Lung (tissue), 12 donors: ENCODE data around the gene FCN3. TPM values are rescaled to one million over a fixed set of nuclear protein-coding genes. Genes with fewer than 3 reads are reported as not detected.

Source experiments
- ATAC-seq: fragments of 200-7000 bp; cut with Tn5 transposase; one replicate; pipeline ENCODE4 v1.9.1; 2020; ENCODE audit warnings: moderate number of reproducible peaks; ENCODE audit not compliant: insufficient read depth, low FRiP score
- DNase-seq, 3 donors: peaks; one replicate each; pipeline ENCODE4 v3.0.0-alpha.2; 2013 to 2017
- H3K27ac ChIP-seq, 2 donors: one replicate each; pipeline ENCODE4 v1.5.1; 2013; ENCODE audit warnings: mild to moderate bottlenecking in 2 of 2, moderate library complexity in 2 of 2, control low read depth in 1 of 2, inconsistent platforms in 1 of 2, low read depth in 1 of 2, low read length in 1 of 2
- H3K27me3 ChIP-seq, 3 donors: one replicate each; pipeline ENCODE4 v1.5.1; 2013; ENCODE audit warnings: low read length in 2 of 3; ENCODE audit not compliant: control insufficient read depth in 3 of 3, insufficient read depth in 3 of 3
- H3K36me3 ChIP-seq, 4 donors: one replicate each; pipeline ENCODE4 v1.5.1; 2013; ENCODE audit warnings: low read length in 4 of 4, mild to moderate bottlenecking in 1 of 4, moderate library complexity in 1 of 4; ENCODE audit not compliant: control insufficient read depth in 4 of 4, insufficient read depth in 4 of 4
- H3K4me1 ChIP-seq, 5 donors: one replicate each; pipeline ENCODE4 v1.5.1; 2013; ENCODE audit warnings: low read length in 5 of 5, mild to moderate bottlenecking in 2 of 5, moderate library complexity in 1 of 5; ENCODE audit not compliant: control insufficient read depth in 5 of 5, insufficient read depth in 5 of 5
- H3K4me3 ChIP-seq: one replicate; pipeline ENCODE4 v1.5.1; 2013; ENCODE audit warnings: mild to moderate bottlenecking, control low read depth, moderate library complexity
- H3K9ac ChIP-seq, 2 donors: one replicate each; pipeline ENCODE4 v1.5.1; 2013; ENCODE audit warnings: low read length in 2 of 2, control low read depth in 1 of 2; ENCODE audit not compliant: insufficient read depth in 1 of 2
- H3K9me3 ChIP-seq, 4 donors: one replicate each; pipeline ENCODE4 v1.5.1; 2013; ENCODE audit warnings: low read length in 3 of 4, mild to moderate bottlenecking in 1 of 4, moderate library complexity in 1 of 4; ENCODE audit not compliant: control insufficient read depth in 4 of 4, insufficient read depth in 3 of 4
- WGBS, 2 donors: extraction: QIAGEN DNeasy Blood & Tissue Kit; methylation state at CpG; one replicate each; pipeline ENCODE4 v1.1.7; 2013; 5-methylcytosine and 5-hydroxymethylcytosine counted together
- polyA plus RNA-seq, 2 donors: library from polyadenylated mRNA; stranded (reverse); fragments of 200-250 nt; gene quantifications; one replicate each; pipeline ENCODE4 v1.2.1, GENCODE V29; 2013
- total RNA-seq, 2 donors: library from RNA; depleted of rRNA in 1 of 2; stranded (reverse); fragments of >200 nt in 1 of 2; gene quantifications; one replicate each; pipeline ENCODE4 v1.2.1, GENCODE V29; 2014 to 2021
- TF ChIP-seq, protein P1 (sequence below): IDR thresholded peaks from 2 replicates; pipeline ENCODE4 v1.5.1; 2012; ENCODE audit warnings: mild to moderate bottlenecking; ENCODE audit errors: control extremely low read depth, extremely low read depth
- donor health status: control.
- donor health status: control.
- donor health status: Bipolar disorder and iron deficiency.
- donor health status: healthy.
- donor health status: DM: yes; HTN: yes; CAD: no.

FCN3 gene
- total and polyA plus RNA-seq, 4 donors = 36.6 to 611 (median 470) TPM

GRCh38 chr1:27365372-27366112 lies 9.1 kb downstream of the FCN3 start:
- Histone ChIP-seq H3K36me3 (peaks cover 0 to 42% (median 2%) of the 10 kb centered on the region in 4 donors), H3K9me3 (no peaks in the 10 kb centered on the region), H3K4me3 (peak overlapping the region; percentile 63), H3K4me1 (peaks cover 0 to 17% (median 10%) of the 10 kb centered on the region in 5 donors), H3K9ac (peak overlapping the region in 1 of 2 donors; percentile 62), H3K27me3 (no peaks in the 10 kb centered on the region), H3K27ac (peak overlapping the region; percentile 92 to 98)
- 3 to 5% methylated on average over 29 to 40 of the region's 40 CpGs for WGBS, 2 donors
- TF ChIP-seq, protein P1, sequence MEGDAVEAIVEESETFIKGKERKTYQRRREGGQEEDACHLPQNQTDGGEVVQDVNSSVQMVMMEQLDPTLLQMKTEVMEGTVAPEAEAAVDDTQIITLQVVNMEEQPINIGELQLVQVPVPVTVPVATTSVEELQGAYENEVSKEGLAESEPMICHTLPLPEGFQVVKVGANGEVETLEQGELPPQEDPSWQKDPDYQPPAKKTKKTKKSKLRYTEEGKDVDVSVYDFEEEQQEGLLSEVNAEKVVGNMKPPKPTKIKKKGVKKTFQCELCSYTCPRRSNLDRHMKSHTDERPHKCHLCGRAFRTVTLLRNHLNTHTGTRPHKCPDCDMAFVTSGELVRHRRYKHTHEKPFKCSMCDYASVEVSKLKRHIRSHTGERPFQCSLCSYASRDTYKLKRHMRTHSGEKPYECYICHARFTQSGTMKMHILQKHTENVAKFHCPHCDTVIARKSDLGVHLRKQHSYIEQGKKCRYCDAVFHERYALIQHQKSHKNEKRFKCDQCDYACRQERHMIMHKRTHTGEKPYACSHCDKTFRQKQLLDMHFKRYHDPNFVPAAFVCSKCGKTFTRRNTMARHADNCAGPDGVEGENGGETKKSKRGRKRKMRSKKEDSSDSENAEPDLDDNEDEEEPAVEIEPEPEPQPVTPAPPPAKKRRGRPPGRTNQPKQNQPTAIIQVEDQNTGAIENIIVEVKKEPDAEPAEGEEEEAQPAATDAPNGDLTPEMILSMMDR = no peak
- ATAC-seq (peak; percentile 79), DNase-seq (peak; percentile 94 to 95 (median 95))

GRCh38 chr1:27364696-27365371 lies 9.8 kb downstream of the FCN3 start:
- peaks cover 0 to 46% (median 2%) of the 10 kb centered on the region in 4 donors for H3K36me3 ChIP-seq
- peak overlapping the region; percentile 78 to 98 for H3K27ac ChIP-seq
- TF ChIP-seq, protein P1 = no peak
- peak overlapping the region; percentile 1 for H3K4me3 ChIP-seq
- WGBS, 2 donors = 72 to 76% methylated on average over 11 of the region's 11 CpGs
- H3K9me3 ChIP-seq = no peaks in the 10 kb centered on the region
- peaks cover 0 to 17% (median 10%) of the 10 kb centered on the region in 5 donors for H3K4me1 ChIP-seq
- ATAC-seq = no peak
- peaks cover 0 to 2% (median 0%) of the 10 kb centered on the region in 3 donors for H3K27me3 ChIP-seq
- DNase-seq = no peak
- H3K9ac ChIP-seq = peak overlapping the region in 1 of 2 donors; percentile 62

GRCh38 chr1:27363766-27364695 lies 10.6 kb downstream of the FCN3 start:
- H3K9ac ChIP-seq = no peak overlapping the region
- TF ChIP-seq, protein P1 = no peak
- no peak overlapping the region for H3K27ac ChIP-seq
- WGBS, 2 donors = 92 to 95% methylated on average over 26 of the region's 26 CpGs
- H3K9me3 ChIP-seq = no peaks in the 10 kb centered on the region
- peaks cover 0 to 17% (median 10%) of the 10 kb centered on the region in 5 donors for H3K4me1 ChIP-seq
- DNase-seq = no peak
- H3K36me3 ChIP-seq = peaks cover 0 to 51% (median 2%) of the 10 kb centered on the region in 4 donors
- peaks cover 0 to 2% (median 0%) of the 10 kb centered on the region in 3 donors for H3K27me3 ChIP-seq
- H3K4me3 ChIP-seq = no peak overlapping the region
- no peak for ATAC-seq
